Measurements from ENCODE around the gene CCL23. TPM values are rescaled to one million over a fixed set of nuclear protein-coding genes. Genes with fewer than 3 reads are reported as not detected.

The CCL23 gene
- total RNA-seq, 1 experiment from 2014 or later = not detected

- Histone ChIP-seq H3K36me3 (ENCODE audit: insufficient read depth, low read length, poor library complexity, severe bottlenecking) (no peaks in the 10 kb centered on the region), H3K4me1 (ENCODE audit: insufficient read depth, low read length, poor library complexity, severe bottlenecking) (no peaks in the 10 kb centered on the region), H3K27me3 (replicated peaks; ENCODE audit: insufficient read depth, low read depth, low read length, poor library complexity) (no peaks in the 10 kb centered on the region), H3K27ac (ENCODE audit: low read depth, low read length, poor library complexity, severe bottlenecking) (no peak overlapping the region), H3K9me3 (ENCODE audit: low read depth, low read length, poor library complexity, severe bottlenecking) (no peaks in the 10 kb centered on the region), H3K4me3 (ENCODE audit: low read depth, low read length, poor library complexity, severe bottlenecking) (no peak overlapping the region)
- DNase-seq (ENCODE audit: low spot score) = no peak
- ChIA-PET CTCF (no interaction called here), POLR2A (ENCODE audit: low non-redundant PET) (no interaction called here)
- TF ChIP-seq CTCF (conservative IDR thresholded peaks at IDR 0.05; ENCODE audit: low read depth, low read length) (no peak), EZH2 (IDR thresholded peaks at IDR 0.05; ENCODE audit: borderline replicate concordance, low read depth, low read length, poor library complexity, severe bottlenecking) (no peak)
- no TSS peak for BruUV-seq (replicated peaks)
- intact Hi-C loops (cut with micrococcal nuclease; ENCODE audit: unreplicated experiment) = no loop called here
Observed at GRCh38 chr17:35984140-35984539, 33.6 kb downstream of the CCL23 start.

GRCh38 chr17:35982409-35983191 lies 35.2 kb downstream of the CCL23 start:
- Histone ChIP-seq H3K36me3 (ENCODE audit: insufficient read depth, low read length, poor library complexity, severe bottlenecking) (no peaks in the 10 kb centered on the region), H3K27me3 (replicated peaks; ENCODE audit: insufficient read depth, low read depth, low read length, poor library complexity) (no peaks in the 10 kb centered on the region), H3K4me1 (ENCODE audit: insufficient read depth, low read length, poor library complexity, severe bottlenecking) (no peaks in the 10 kb centered on the region), H3K4me3 (ENCODE audit: low read depth, low read length, poor library complexity, severe bottlenecking) (no peak overlapping the region), H3K27ac (ENCODE audit: low read depth, low read length, poor library complexity, severe bottlenecking) (no peak overlapping the region), H3K9me3 (ENCODE audit: low read depth, low read length, poor library complexity, severe bottlenecking) (no peaks in the 10 kb centered on the region)
- no peak for DNase-seq (ENCODE audit: low spot score)
- BruUV-seq (replicated peaks) = no TSS peak
- ChIA-PET POLR2A (ENCODE audit: low non-redundant PET) (no interaction called here), CTCF (no interaction called here)
- intact Hi-C loops (cut with micrococcal nuclease; ENCODE audit: unreplicated experiment) = no loop called here
- TF ChIP-seq CTCF (conservative IDR thresholded peaks at IDR 0.05; ENCODE audit: low read depth, low read length) (no peak), EZH2 (IDR thresholded peaks at IDR 0.05; ENCODE audit: borderline replicate concordance, low read depth, low read length, poor library complexity, severe bottlenecking) (no peak)

- ChIA-PET CTCF (no interaction called here), POLR2A (ENCODE audit: low non-redundant PET) (no interaction called here)
- H3K4me1 ChIP-seq (ENCODE audit: insufficient read depth, low read length, poor library complexity, severe bottlenecking) = no peaks in the 10 kb centered on the region
- no peaks in the 10 kb centered on the region for H3K9me3 ChIP-seq (ENCODE audit: low read depth, low read length, poor library complexity, severe bottlenecking)
- no peaks in the 10 kb centered on the region for H3K27me3 ChIP-seq (replicated peaks; ENCODE audit: insufficient read depth, low read depth, low read length, poor library complexity)
- no peak overlapping the region for H3K4me3 ChIP-seq (ENCODE audit: low read depth, low read length, poor library complexity, severe bottlenecking)
- intact Hi-C loops (cut with micrococcal nuclease; ENCODE audit: unreplicated experiment) = no loop called here
- no TSS peak for BruUV-seq (replicated peaks)
- no peak overlapping the region for H3K27ac ChIP-seq (ENCODE audit: low read depth, low read length, poor library complexity, severe bottlenecking)
- TF ChIP-seq EZH2 (IDR thresholded peaks at IDR 0.05; ENCODE audit: borderline replicate concordance, low read depth, low read length, poor library complexity, severe bottlenecking) (no peak), CTCF (conservative IDR thresholded peaks at IDR 0.05; ENCODE audit: low read depth, low read length) (no peak)
- no peak for DNase-seq (ENCODE audit: low spot score)
- no peaks in the 10 kb centered on the region for H3K36me3 ChIP-seq (ENCODE audit: insufficient read depth, low read length, poor library complexity, severe bottlenecking)
Observed at GRCh38 chr17:35981908-35982330, 35.9 kb downstream of the CCL23 start.

Data from A673 (cell line).